HG03060 (cell line): ENCODE measurements around the gene MAGEH1.

Experiments
- ATAC-seq: cut with Tn5 transposase; IDR thresholded peaks from one replicate; pipeline ENCODE4 v1.9.1; 2021; ENCODE audit warnings: low read depth, moderate number of reproducible peaks; ENCODE audit not compliant: unreplicated experiment

The MAGEH1 gene

DNA sequence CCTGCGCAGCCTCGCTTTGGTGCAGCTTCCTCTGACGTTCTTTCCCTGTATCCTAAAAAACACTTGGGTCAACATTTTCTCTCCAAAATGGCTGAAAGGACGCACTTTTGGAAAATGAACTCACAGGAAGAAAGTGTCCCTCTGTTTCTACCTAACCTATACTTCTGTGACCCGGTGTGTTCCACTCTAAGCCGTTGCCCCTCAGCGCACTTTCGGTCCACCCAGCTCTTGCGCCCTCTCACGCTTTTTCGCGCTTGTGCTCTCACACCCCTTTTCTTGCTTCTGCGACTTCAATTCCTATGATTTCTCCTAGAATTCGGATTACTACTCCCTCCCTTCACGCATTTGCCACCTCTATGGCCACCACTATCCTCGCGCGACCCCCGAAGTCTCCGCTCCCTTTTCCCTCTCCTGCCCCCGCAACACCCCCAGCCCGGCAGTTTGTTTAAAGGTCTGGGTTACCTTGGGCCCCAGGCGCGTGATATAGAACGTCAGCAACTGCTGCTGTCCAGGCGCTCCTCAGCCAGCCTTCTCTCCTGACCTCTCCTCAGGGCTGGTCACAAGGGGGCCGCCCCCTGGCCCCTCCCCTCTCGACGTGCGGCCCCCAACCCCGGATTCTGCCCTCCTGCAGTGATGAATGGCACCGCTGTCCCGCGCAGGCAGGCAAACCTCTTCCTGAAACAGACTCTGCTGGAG is 37.5 kb downstream of the MAGEH1 start, which contains the start of gene USP51:
TSS of gene USP51 (minus strand) at position 535 of the 696 bp plus-strand sequence. CDS start 909 bp downstream, outside the sequence.
- no peak for ATAC-seq

DNA sequence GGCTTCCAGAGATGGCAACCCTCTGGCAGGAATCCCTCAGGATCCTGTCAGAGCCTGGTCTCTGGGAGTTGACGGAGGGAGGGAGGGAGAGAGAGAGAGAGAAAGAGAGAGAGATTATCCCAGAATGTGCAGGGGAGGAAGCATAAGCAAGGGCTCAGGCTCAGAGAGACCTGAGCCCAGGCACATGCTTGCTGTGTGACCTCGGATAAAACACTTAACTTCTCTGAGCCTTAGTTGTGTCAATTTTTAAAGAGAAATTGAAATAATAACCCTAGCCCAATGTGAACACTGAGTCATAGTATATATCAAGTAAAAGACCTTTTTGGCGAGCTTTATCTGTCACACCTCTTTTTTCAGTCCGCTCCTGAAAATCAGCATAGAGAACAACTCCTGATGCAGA is 38.2 kb downstream of the MAGEH1 start:
- no peak for ATAC-seq

DNA sequence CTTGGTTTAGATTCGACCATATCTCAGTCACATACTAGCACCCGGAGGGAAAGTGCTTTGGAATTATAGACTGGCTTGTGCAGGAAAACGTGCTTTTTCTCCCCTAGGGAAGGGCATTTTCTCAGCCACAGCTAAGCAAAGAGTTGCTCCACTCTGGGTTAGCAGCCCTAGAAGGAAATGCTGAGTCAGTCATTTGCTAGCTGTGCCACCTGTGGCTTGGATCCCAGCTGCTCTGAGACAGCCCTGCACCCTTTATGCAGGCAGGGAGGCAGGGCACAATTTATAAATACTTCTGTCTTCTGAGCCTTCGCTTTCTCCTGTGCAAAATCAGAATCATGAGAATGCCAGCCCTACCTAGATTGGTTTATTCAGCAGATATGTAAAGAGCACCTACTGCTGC is 39.0 kb downstream of the MAGEH1 start:
- ATAC-seq: no peak
